Coronary artery (tissue), 2 donors: ENCODE results near the gene ZNF219.

Source experiments
- DNase-seq: peaks from one replicate; pipeline ENCODE4 v3.0.0-alpha.2; 2017; ENCODE audit warnings: low spot score
- H3K27ac ChIP-seq, 2 donors: fragments of 200-600 bp; sonication (generic); one replicate each; pipeline ENCODE4 v1.5.1; 2016 to 2019
- H3K4me3 ChIP-seq: fragments of 200-600 bp; sonication (generic); 2 replicates; pipeline ENCODE4 v1.5.1; 2016; ENCODE audit warnings: mild to moderate bottlenecking, moderate library complexity
- TF ChIP-seq, protein P1 (sequence below): fragments of 200-600 bp; sonication (generic); IDR thresholded peaks from one replicate; pipeline ENCODE4 v1.5.1; 2019; ENCODE audit warnings: antibody characterized with exemption

The ZNF219 gene

DNA sequence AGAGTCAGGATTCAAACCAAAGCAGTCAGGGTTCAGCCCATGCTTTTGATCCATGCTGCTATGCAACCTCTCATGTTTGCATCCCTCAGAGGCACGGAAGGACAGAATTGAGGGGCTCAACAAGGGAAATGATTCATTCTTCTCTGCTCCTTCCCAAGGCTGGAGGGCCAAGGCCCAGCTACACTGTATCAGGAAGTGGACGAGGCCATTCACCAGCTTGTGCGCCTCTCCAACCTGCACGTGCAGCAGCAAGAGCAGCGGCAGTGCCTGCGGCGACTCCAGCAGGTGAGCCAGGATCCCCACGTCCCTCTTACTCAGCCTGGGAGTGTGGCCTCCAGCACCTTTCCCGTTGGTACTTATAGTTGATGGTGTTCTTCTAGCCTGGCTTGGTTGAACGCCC is 19.7 kb downstream of the ZNF219 start:
- Histone ChIP-seq H3K27ac (no peak overlapping the region), H3K4me3 (no peak overlapping the region)
- no peak for DNase-seq
- TF ChIP-seq, protein P1, sequence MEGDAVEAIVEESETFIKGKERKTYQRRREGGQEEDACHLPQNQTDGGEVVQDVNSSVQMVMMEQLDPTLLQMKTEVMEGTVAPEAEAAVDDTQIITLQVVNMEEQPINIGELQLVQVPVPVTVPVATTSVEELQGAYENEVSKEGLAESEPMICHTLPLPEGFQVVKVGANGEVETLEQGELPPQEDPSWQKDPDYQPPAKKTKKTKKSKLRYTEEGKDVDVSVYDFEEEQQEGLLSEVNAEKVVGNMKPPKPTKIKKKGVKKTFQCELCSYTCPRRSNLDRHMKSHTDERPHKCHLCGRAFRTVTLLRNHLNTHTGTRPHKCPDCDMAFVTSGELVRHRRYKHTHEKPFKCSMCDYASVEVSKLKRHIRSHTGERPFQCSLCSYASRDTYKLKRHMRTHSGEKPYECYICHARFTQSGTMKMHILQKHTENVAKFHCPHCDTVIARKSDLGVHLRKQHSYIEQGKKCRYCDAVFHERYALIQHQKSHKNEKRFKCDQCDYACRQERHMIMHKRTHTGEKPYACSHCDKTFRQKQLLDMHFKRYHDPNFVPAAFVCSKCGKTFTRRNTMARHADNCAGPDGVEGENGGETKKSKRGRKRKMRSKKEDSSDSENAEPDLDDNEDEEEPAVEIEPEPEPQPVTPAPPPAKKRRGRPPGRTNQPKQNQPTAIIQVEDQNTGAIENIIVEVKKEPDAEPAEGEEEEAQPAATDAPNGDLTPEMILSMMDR: no peak

DNA sequence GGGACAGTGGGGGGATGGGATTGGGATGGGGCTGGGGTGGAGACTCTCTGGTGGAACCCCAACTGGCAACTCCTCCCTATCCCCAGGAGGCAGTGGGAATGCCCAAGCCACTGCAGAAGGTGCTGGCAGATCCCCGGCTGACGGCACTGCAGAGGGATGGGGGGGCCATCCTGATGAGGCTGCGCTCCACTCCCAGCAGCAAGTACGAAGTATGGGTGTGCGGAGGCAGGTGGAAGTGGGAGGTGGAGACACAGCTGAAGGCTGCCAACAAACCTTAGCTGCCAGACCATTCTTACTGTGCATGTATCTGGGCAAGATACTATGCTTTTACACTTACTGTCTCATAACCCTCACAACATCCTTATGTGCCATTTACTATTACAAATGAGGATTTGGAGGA is 20.2 kb downstream of the ZNF219 start:
- no peak overlapping the region for H3K27ac ChIP-seq
- DNase-seq: no peak

DNA sequence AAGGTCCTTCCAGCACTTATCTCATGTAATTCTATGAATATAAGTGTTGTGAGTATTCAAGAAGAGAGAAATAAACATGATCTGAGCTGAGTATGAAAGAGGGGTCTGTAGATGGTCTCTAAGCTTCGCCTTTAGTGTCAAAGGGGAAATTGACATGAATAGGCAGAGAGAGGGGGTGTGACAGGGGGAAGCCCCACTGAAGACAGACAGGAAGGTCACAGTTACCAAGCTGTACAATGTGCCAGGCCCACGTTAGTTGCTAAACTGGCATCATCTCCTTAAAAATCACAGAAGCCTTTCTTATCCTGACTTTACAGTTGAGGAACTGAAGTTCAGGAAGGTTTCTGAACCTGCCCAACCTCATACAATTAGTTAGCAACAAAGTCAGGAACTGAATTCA is 20.8 kb downstream of the ZNF219 start:
- TF ChIP-seq, protein P1: no peak
- no peak overlapping the region for H3K27ac ChIP-seq
- no peak for DNase-seq
- H3K4me3 ChIP-seq: no peak overlapping the region

More for the DNA sequence above, 20.2 kb downstream of the ZNF219 start:
- TF ChIP-seq, protein P1: no peak
- H3K4me3 ChIP-seq: no peak overlapping the region

DNA sequence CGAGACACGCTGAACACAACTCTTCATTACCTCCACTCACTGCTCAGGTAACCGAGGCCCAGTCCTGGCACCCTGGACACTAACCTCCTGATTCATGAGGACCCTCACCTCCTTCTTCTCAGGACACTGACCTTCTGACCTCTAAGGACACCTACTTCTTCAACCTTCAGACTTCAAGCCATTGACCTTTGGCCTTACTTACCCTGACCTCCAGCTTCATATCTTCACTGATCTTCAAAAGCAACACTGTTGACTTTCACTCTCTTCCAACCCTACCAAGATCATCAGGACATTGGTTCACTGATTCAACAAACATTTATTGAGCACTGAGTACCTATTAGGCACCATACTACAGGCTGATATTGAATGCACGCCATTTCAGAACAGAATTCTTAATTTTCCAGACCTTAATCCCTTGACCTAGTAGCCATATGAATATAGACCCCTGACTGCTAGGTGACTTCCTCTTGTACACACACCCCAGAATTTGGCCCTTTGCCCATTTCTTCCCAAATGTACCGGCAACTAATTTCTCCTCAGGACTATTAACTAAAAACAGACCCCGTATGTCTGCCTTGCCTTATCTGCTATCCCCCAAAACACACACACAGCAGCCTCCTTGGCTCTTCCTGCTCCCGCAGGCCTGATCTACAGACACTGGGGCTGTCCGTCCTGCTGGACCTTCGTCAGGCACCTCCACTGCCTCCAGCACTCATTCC is 22.6 kb downstream of the ZNF219 start:
- H3K27ac ChIP-seq: no peak overlapping the region

DNA sequence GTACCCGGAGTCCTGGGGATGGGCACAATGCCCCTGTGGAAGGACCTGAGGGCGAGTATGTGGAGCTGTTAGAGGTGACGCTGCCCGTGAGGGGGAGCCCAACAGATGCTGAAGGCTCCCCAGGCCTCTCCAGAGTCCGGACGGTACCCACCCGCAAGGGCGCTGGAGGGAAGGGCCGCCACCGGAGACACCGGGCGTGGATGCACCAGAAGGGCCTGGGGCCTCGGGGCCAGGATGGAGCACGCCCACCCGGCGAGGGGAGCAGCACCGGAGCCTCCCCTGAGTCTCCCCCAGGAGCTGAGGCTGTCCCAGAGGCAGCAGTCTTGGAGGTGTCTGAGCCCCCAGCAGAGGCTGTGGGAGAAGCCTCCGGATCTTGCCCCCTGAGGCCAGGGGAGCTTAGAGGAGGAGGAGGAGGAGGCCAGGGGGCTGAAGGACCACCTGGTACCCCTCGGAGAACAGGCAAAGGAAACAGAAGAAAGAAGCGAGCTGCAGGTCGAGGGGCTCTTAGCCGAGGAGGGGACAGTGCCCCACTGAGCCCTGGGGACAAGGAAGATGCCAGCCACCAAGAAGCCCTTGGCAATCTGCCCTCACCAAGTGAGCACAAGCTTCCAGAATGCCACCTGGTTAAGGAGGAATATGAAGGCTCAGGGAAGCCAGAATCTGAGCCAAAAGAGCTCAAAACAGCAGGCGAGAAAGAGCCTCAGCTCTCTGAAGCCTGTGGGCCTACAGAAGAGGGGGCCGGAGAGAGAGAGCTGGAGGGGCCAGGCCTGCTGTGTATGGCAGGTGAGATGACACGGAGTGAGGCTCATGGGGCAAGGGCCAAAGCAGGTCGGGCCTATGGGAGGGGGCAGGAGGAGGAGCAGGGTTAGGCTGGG is 23.8 kb downstream of the ZNF219 start:
- H3K27ac ChIP-seq: no peak overlapping the region
- no peak for DNase-seq
- TF ChIP-seq, protein P1: no peak
- H3K4me3 ChIP-seq: no peak overlapping the region

More for the DNA sequence above, 22.6 kb downstream of the ZNF219 start:
- TF ChIP-seq, protein P1: no peak
- no peak for DNase-seq
- no peak overlapping the region for H3K4me3 ChIP-seq

DNA sequence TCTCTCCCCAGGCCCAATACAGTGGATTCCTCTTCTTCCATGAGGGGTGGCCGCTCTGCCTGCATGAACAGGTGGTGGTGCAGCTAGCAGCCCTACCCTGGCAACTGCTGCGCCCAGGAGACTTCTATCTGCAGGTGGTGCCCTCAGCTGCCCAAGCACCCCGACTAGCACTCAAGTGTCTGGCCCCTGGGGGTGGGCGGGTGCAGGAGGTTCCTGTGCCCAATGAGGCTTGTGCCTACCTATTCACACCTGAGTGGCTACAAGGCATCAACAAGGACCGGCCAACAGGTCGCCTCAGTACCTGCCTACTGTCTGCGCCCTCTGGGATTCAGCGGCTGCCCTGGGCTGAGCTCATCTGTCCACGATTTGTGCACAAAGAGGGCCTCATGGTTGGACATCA is 24.5 kb downstream of the ZNF219 start:
- TF ChIP-seq, protein P1: no peak
- H3K4me3 ChIP-seq: no peak overlapping the region
- H3K27ac ChIP-seq: peak overlapping the region in 1 of 2 donors; percentile 93
- no peak for DNase-seq
